ENCODE results near the gene XIRP1.

XIRP1 gene

GRCh38 chr3:39196671-39197356 lies 4.4 kb upstream of the XIRP1 start:
- Mint-ChIP-seq H3K27ac (no peak overlapping the region), H3K4me1 (ENCODE audit: low read depth) (peaks cover 6% of the 10 kb centered on the region), H3K4me3 (no peak overlapping the region)

GRCh38 chr3:39196034-39196433 lies 3.6 kb upstream of the XIRP1 start:
- Mint-ChIP-seq H3K4me1 (ENCODE audit: low read depth) (peaks cover 8% of the 10 kb centered on the region), H3K9me3 (no peaks in the 10 kb centered on the region), H3K27me3 (ENCODE audit: low read depth) (peaks cover 24% of the 10 kb centered on the region), H3K36me3 (ENCODE audit: low read depth) (peaks cover 2% of the 10 kb centered on the region), H3K27ac (no peak overlapping the region), H3K4me3 (no peak overlapping the region)

More at GRCh38 chr3:39196671-39197356, 4.4 kb upstream of the XIRP1 start:
- peaks cover 31% of the 10 kb centered on the region for H3K27me3 Mint-ChIP-seq (ENCODE audit: low read depth)
- no peaks in the 10 kb centered on the region for H3K9me3 Mint-ChIP-seq
- peaks cover 2% of the 10 kb centered on the region for H3K36me3 Mint-ChIP-seq (ENCODE audit: low read depth)

DNA sequence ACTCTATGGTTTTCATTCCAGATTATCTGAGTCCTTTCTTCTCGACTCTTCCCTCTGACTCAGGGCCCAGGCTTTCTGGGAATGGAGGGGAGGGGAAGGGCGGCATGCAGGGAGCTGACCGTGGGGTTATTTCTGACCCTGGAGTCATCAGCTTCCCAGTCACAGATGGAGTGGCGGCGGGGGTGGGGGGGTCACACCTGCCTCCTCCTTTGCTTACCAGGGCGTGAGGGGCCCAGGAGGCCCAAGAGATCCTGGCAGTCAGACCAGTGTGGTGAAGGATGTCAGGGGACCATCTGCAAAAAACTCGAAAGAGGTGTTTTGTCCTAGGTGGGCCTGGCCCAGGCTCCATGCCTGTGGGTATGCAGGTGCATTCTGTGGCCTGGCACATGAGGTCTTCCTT lies 996 bp upstream of the XIRP1 start:
- no peak overlapping the region for H3K4me3 Mint-ChIP-seq
- H3K4me1 Mint-ChIP-seq (ENCODE audit: low read depth) = peaks cover 21% of the 10 kb centered on the region
- no peaks in the 10 kb centered on the region for H3K36me3 Mint-ChIP-seq (ENCODE audit: low read depth)
- no peak overlapping the region for H3K27ac Mint-ChIP-seq
- no peaks in the 10 kb centered on the region for H3K9me3 Mint-ChIP-seq
- peaks cover 21% of the 10 kb centered on the region for H3K27me3 Mint-ChIP-seq (ENCODE audit: low read depth)

- H3K36me3 Mint-ChIP-seq (ENCODE audit: low read depth) = no peaks in the 10 kb centered on the region
- H3K9me3 Mint-ChIP-seq = no peaks in the 10 kb centered on the region
- no peak overlapping the region for H3K4me3 Mint-ChIP-seq
- peaks cover 14% of the 10 kb centered on the region for H3K27me3 Mint-ChIP-seq (ENCODE audit: low read depth)
- peak overlapping the region; percentile 59 for H3K27ac Mint-ChIP-seq
- peaks cover 21% of the 10 kb centered on the region for H3K4me1 Mint-ChIP-seq (ENCODE audit: low read depth)
Observed at GRCh38 chr3:39191773-39192172, 622 bp downstream of the XIRP1 start.

DNA sequence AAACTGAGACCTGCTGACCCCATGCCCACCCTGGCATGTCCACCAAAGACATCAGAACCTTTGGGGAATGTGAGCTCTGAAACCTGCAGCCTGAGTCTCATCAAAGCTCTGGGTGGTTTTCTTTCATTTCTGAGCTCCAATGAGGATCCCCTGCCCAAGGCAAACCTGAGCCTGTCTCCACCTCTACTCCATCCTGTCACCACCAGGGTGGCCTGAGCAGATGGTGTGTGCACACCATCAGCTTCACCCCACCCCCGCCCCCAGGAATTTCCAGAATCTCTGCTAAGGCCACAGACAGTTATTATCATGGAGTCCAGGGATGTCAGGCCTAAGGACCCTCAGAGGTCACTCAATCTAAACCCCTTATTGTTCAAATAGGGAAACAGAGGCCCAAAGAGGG lies 1.3 kb downstream of the XIRP1 start:
- H3K36me3 Mint-ChIP-seq (ENCODE audit: low read depth) = no peaks in the 10 kb centered on the region
- H3K9me3 Mint-ChIP-seq = no peaks in the 10 kb centered on the region
- no peak overlapping the region for H3K4me3 Mint-ChIP-seq
- H3K27me3 Mint-ChIP-seq (ENCODE audit: low read depth) = peaks cover 7% of the 10 kb centered on the region
- H3K4me1 Mint-ChIP-seq (ENCODE audit: low read depth) = peaks cover 21% of the 10 kb centered on the region
- H3K27ac Mint-ChIP-seq = no peak overlapping the region

GRCh38 chr3:39190281-39191025 lies 1.9 kb downstream of the XIRP1 start:
- H3K27ac Mint-ChIP-seq = no peak overlapping the region
- peaks cover 3% of the 10 kb centered on the region for H3K27me3 Mint-ChIP-seq (ENCODE audit: low read depth)
- no peak overlapping the region for H3K4me3 Mint-ChIP-seq
- H3K9me3 Mint-ChIP-seq = no peaks in the 10 kb centered on the region
- no peaks in the 10 kb centered on the region for H3K36me3 Mint-ChIP-seq (ENCODE audit: low read depth)
- peaks cover 21% of the 10 kb centered on the region for H3K4me1 Mint-ChIP-seq (ENCODE audit: low read depth)

GRCh38 chr3:39189959-39190269 lies 2.5 kb downstream of the XIRP1 start:
- peaks cover 21% of the 10 kb centered on the region for H3K4me1 Mint-ChIP-seq (ENCODE audit: low read depth)
- H3K27ac Mint-ChIP-seq = peak overlapping the region; percentile 12
- no peak overlapping the region for H3K4me3 Mint-ChIP-seq

DNA sequence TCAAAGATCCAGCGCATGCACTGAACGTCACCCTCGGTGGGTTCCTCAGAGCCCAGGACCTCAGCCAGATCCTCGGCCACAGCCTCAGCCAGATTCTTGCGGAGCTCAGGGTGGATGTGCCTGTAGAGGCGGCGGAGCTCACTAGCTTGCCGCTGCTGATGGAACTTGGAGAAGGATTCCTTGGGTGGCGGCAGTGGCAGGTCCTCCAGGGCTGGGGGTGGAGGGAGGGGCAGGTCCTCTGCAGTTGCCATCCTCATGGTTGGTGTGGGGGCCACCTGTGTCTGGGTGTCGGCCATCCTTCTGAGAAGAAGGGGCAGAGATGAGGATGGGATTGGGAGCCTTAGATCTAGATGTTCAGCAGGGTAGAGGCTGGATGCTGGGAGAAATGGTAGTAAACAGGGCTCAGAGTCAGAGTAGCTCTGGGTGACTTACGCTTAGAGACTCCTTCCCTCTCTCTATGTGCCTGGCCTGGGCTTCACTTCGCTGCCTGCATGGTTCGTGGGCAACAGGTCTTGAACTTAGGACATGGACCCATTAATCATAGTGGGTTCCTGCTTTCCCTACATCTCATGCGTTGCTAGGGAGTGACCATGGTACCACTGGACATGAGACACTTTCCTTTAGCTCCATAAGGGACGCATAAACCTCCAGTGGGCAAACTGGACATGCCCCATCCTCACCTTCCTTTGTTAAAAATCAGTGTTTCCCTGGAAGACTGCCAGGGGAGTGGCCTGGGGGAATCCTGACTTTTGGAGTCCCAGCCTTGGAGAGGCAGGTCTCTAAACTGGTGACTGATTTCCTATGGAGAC lies 3.0 kb downstream of the XIRP1 start:
- Mint-ChIP-seq H3K27ac (no peak overlapping the region), H3K27me3 (ENCODE audit: low read depth) (no peaks in the 10 kb centered on the region), H3K4me3 (no peak overlapping the region), H3K9me3 (no peaks in the 10 kb centered on the region), H3K36me3 (ENCODE audit: low read depth) (no peaks in the 10 kb centered on the region), H3K4me1 (ENCODE audit: low read depth) (peaks cover 21% of the 10 kb centered on the region)

More at GRCh38 chr3:39189959-39190269, 2.5 kb downstream of the XIRP1 start:
- Mint-ChIP-seq H3K36me3 (ENCODE audit: low read depth) (no peaks in the 10 kb centered on the region), H3K9me3 (no peaks in the 10 kb centered on the region), H3K27me3 (ENCODE audit: low read depth) (no peaks in the 10 kb centered on the region)

GRCh38 chr3:39188271-39189149 lies 3.9 kb downstream of the XIRP1 start:
- no peak overlapping the region for H3K4me3 Mint-ChIP-seq
- H3K4me1 Mint-ChIP-seq (ENCODE audit: low read depth) = peaks cover 21% of the 10 kb centered on the region
- no peak overlapping the region for H3K27ac Mint-ChIP-seq
- no peaks in the 10 kb centered on the region for H3K27me3 Mint-ChIP-seq (ENCODE audit: low read depth)
- H3K36me3 Mint-ChIP-seq (ENCODE audit: low read depth) = no peaks in the 10 kb centered on the region
- H3K9me3 Mint-ChIP-seq = no peaks in the 10 kb centered on the region

DNA sequence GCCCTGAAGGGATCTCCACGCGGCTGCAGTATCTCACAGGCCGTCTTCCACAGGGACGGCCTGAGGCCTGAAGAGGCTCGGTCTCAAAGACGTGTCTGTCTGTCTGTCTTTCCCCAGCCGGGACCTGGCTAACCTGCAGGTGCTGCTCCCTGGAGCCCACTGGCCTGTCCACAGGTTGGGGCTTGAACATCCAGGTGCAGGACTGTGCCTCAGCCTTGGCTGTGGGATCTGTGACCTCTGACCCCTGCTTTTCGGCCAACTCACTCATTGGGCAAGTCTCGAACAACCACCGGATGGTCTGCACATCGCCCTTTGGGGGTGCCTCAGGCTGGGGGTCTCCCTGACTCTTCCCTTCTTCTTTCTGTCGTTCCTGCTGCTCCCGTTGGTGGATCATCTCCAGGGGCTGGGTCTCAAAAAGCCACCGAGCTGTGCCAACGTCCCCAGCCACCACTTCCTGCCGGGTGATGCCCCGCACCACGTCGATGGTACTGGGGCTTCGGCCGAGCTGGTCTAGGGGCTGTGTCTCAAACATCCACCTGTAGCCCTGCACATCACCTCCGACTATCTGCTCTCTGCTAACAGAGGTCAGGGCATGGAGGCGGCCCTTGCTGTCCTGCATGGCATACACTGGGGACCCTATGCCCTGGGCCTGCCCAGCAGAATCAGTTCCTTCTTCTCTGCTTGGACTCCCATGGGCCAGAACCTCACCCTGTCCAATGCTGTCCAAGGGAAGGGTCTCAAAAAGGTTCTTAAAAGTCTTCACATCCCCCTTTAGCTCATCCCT lies 4.8 kb downstream of the XIRP1 start:
- Mint-ChIP-seq H3K27me3 (ENCODE audit: low read depth) (no peaks in the 10 kb centered on the region), H3K4me3 (no peak overlapping the region), H3K27ac (no peak overlapping the region), H3K4me1 (ENCODE audit: low read depth) (peaks cover 19% of the 10 kb centered on the region), H3K9me3 (no peaks in the 10 kb centered on the region), H3K36me3 (ENCODE audit: low read depth) (no peaks in the 10 kb centered on the region)

- Mint-ChIP-seq H3K27me3 (ENCODE audit: low read depth) (no peaks in the 10 kb centered on the region), H3K9me3 (no peaks in the 10 kb centered on the region), H3K4me1 (ENCODE audit: low read depth) (peaks cover 17% of the 10 kb centered on the region), H3K27ac (no peak overlapping the region), H3K4me3 (no peak overlapping the region), H3K36me3 (ENCODE audit: low read depth) (no peaks in the 10 kb centered on the region)
Observed at GRCh38 chr3:39186692-39187151, 5.7 kb downstream of the XIRP1 start.

- Mint-ChIP-seq H3K27ac (no peak overlapping the region), H3K36me3 (ENCODE audit: low read depth) (no peaks in the 10 kb centered on the region)
Observed at GRCh38 chr3:39185959-39186691, 6.3 kb downstream of the XIRP1 start.

More at GRCh38 chr3:39185959-39186691, 6.3 kb downstream of the XIRP1 start:
- Mint-ChIP-seq H3K4me3 (no peak overlapping the region), H3K4me1 (ENCODE audit: low read depth) (peaks cover 19% of the 10 kb centered on the region), H3K9me3 (no peaks in the 10 kb centered on the region), H3K27me3 (ENCODE audit: low read depth) (no peaks in the 10 kb centered on the region)

All from T-helper 1 cell treated with Interleukin-12 subunit alpha and Interleukin-12 subunit beta and Interleukin-4 antibody, amounts not matched to agents 30 μg/mL and 1 μg/mL, for 36 hours (primary cell).